IMR-90 (cell line): ENCODE results near the gene MCAM. TPM values are rescaled to one million over a fixed set of nuclear protein-coding genes. Genes with fewer than 3 reads are reported as not detected.

Source experiments
- ATAC-seq: fragments of 200-7000 bp; cut with Tn5 transposase; 2 replicates; pipeline ENCODE4 v1.9.1; 2020; ENCODE audit warnings: low read depth, mild to moderate bottlenecking, moderate library complexity
- BruUV-seq: library from RNA; stranded (reverse); fragments of 400-500 nt; replicated peaks from 2 replicates; lab custom pipeline; 2021; lab: Mats Ljungman, UMichigan
- CTCF ChIA-PET: fragments of 300-600 bp; formaldehyde crosslinking; extraction: SDS; loops from one replicate; lab custom pipeline; 2021; ENCODE audit warnings: antibody characterized with exemption; lab: Yijun Ruan, JAX
- POLR2A ChIA-PET: fragments of 300-600 bp; sonication (Branson Sonifier 250); formaldehyde crosslinking; loops from one replicate; lab custom pipeline; 2022; ENCODE audit warnings: antibody characterized with exemption; ENCODE audit not compliant: unreplicated experiment; lab: Charles Lee
- DNase-seq: peaks from one replicate; pipeline ENCODE4 v3.0.0; 2013
- H2AFZ ChIP-seq: replicated peaks from 2 replicates; pipeline ENCODE3; 2013; ENCODE audit warnings: low read length, mild to moderate bottlenecking; ENCODE audit not compliant: poor library complexity
- H2AK5ac ChIP-seq: 2 replicates; pipeline ENCODE4 v1.6.1; 2013; ENCODE audit warnings: low read depth, low read length, inconsistent platforms
- H2AK9ac ChIP-seq: replicated peaks from 2 replicates; pipeline ENCODE3; 2013; ENCODE audit warnings: mild to moderate bottlenecking, low read depth, low read length, moderate library complexity; ENCODE audit not compliant: poor library complexity
- H2BK120ac ChIP-seq: 2 replicates; pipeline ENCODE4 v1.6.1; 2013; ENCODE audit warnings: low read depth, low read length, inconsistent platforms
- H2BK15ac ChIP-seq: 3 replicates; pipeline ENCODE4 v1.6.1; 2013; ENCODE audit warnings: low read depth, low read length, inconsistent platforms
- H2BK20ac ChIP-seq: 2 replicates; pipeline ENCODE4 v1.6.1; 2013; ENCODE audit warnings: low read depth, mild to moderate bottlenecking, inconsistent platforms, low read length, moderate library complexity
- H2BK5ac ChIP-seq: 2 replicates; pipeline ENCODE4 v1.6.1; 2013; ENCODE audit warnings: mild to moderate bottlenecking, low read depth, low read length, inconsistent platforms; ENCODE audit not compliant: poor library complexity, severe bottlenecking
- H3K14ac ChIP-seq: replicated peaks from 2 replicates; pipeline ENCODE4 v1.6.1; 2013; ENCODE audit warnings: low read depth, low read length, inconsistent platforms
- H3K18ac ChIP-seq: 2 replicates; pipeline ENCODE4 v1.6.1; 2013; ENCODE audit warnings: low read depth, low read length, control low read depth
- H3K23ac ChIP-seq: 2 replicates; pipeline ENCODE4 v1.6.1; 2013; ENCODE audit warnings: low read depth, low read length, inconsistent platforms
- H3K27ac ChIP-seq: 2 replicates; pipeline ENCODE4 v1.5.1; 2013; ENCODE audit warnings: mild to moderate bottlenecking, control low read depth, low read length; ENCODE audit not compliant: insufficient read depth
- H3K27me3 ChIP-seq: 2 replicates; pipeline ENCODE4 v1.6.1; 2013; ENCODE audit warnings: low read length; ENCODE audit not compliant: control insufficient read depth, insufficient read depth
- H3K36me3 ChIP-seq: 2 replicates; pipeline ENCODE4 v1.6.1; 2013; ENCODE audit warnings: low read length, mixed read lengths; ENCODE audit not compliant: control insufficient read depth, insufficient read depth
- H3K4ac ChIP-seq: 2 replicates; pipeline ENCODE4 v1.6.1; 2013; ENCODE audit warnings: low read depth, low read length, inconsistent platforms
- H3K4me1 ChIP-seq: 2 replicates; pipeline ENCODE4 v1.6.1; 2013; ENCODE audit warnings: low read length, mixed read lengths; ENCODE audit not compliant: control insufficient read depth, insufficient read depth
- H3K4me2 ChIP-seq: 2 replicates; pipeline ENCODE4 v1.6.1; 2013; ENCODE audit warnings: low read depth, mild to moderate bottlenecking, control low read depth, low read length, moderate library complexity
- H3K4me3 ChIP-seq: 2 replicates; pipeline ENCODE4 v1.5.1; 2013; ENCODE audit warnings: low read depth, mild to moderate bottlenecking, control low read depth, low read length, moderate library complexity; ENCODE audit not compliant: insufficient read depth
- H3K56ac ChIP-seq: 2 replicates; pipeline ENCODE4 v1.6.1; 2013; ENCODE audit warnings: low read length, inconsistent platforms; ENCODE audit not compliant: insufficient read depth; ENCODE audit errors: extremely low read depth
- H3K79me1 ChIP-seq, 2 experiments: 2 replicates each; pipeline ENCODE4 v1.6.1; 2013; ENCODE audit warnings: low read length in 2 of 2, inconsistent platforms in 1 of 2, low read depth in 1 of 2
- H3K9ac ChIP-seq: 2 replicates; pipeline ENCODE4 v1.6.1; 2013; ENCODE audit warnings: low read depth, low read length, control low read depth
- H3K9me1 ChIP-seq: 2 replicates; pipeline ENCODE4 v1.6.1; 2013; ENCODE audit warnings: low read length, inconsistent platforms; ENCODE audit not compliant: insufficient read depth
- H3K9me3 ChIP-seq: 2 replicates; pipeline ENCODE4 v1.6.1; 2013; ENCODE audit warnings: low read length; ENCODE audit not compliant: control insufficient read depth, insufficient read depth
- H4K20me1 ChIP-seq: 2 replicates; pipeline ENCODE4 v1.6.1; 2013; ENCODE audit warnings: low read length, inconsistent platforms; ENCODE audit not compliant: insufficient read depth
- H4K5ac ChIP-seq: 2 replicates; pipeline ENCODE4 v1.6.1; 2013; ENCODE audit warnings: mild to moderate bottlenecking, low read depth, low read length, control low read depth
- H4K8ac ChIP-seq, 2 experiments: 2 replicates each; pipeline ENCODE4 v1.6.1; 2013; ENCODE audit warnings: low read depth in 2 of 2, low read length in 2 of 2, control low read depth in 1 of 2, inconsistent platforms in 1 of 2
- H4K91ac ChIP-seq: 2 replicates; pipeline ENCODE4 v1.6.1; 2013; ENCODE audit warnings: low read depth, low read length, inconsistent platforms; ENCODE audit not compliant: insufficient read depth
- BHLHE40 ChIP-seq: fragments of 150-350 bp; IDR thresholded peaks from 2 replicates; pipeline ENCODE4 v1.6.1; 2016; ENCODE audit warnings: mild to moderate bottlenecking, low read depth, low read length
- CTCF ChIP-seq: conservative IDR thresholded peaks from 2 replicates; pipeline ENCODE4 v1.5.1; 2012; ENCODE audit warnings: mild to moderate bottlenecking, low read depth, low read length, improper control_type of control experiment
- ELK1 ChIP-seq: fragments of 150-350 bp; IDR thresholded peaks from 2 replicates; pipeline ENCODE4 v1.6.1; 2016; ENCODE audit warnings: low read depth, mild to moderate bottlenecking, low read length, moderate library complexity, borderline replicate concordance
- FOS ChIP-seq: fragments of 150-350 bp; IDR thresholded peaks from 2 replicates; pipeline ENCODE4 v1.6.1; 2016; ENCODE audit warnings: low read depth, low read length
- MXI1 ChIP-seq: IDR thresholded peaks from 2 replicates; pipeline ENCODE4 v1.6.1; 2012; ENCODE audit warnings: low read depth, mild to moderate bottlenecking, low read length, moderate library complexity, borderline replicate concordance
- NFE2L2 ChIP-seq: fragments of 150-350 bp; IDR thresholded peaks from 2 replicates; pipeline ENCODE4 v1.6.1; 2016; ENCODE audit warnings: low read depth, mild to moderate bottlenecking, low read length
- POLR2A ChIP-seq: IDR thresholded peaks from 2 replicates; pipeline ENCODE4 v1.6.1; 2012; ENCODE audit warnings: mild to moderate bottlenecking, low read depth, low read length
- RCOR1 ChIP-seq: IDR thresholded peaks from 2 replicates; pipeline ENCODE4 v1.6.1; 2012; ENCODE audit warnings: mild to moderate bottlenecking, low read length, improper control_type of control experiment; ENCODE audit not compliant: insufficient replicate concordance
- SMC3 ChIP-seq: fragments of 150-350 bp; IDR thresholded peaks from 2 replicates; pipeline ENCODE4 v1.6.1; 2016; ENCODE audit warnings: low read depth, mild to moderate bottlenecking, antibody characterized with exemption, low read length, moderate library complexity
- WGBS, 2 experiments: methylation state at CpG; one replicate each; pipeline versions ENCODE4 v1.1.5 to v1.1.7; 2013; ENCODE audit warnings: missing lambda C conversion rate in 2 of 2; ENCODE audit not compliant: insufficient read length in 1 of 2; ENCODE audit errors: extremely low coverage in 2 of 2; 5-methylcytosine and 5-hydroxymethylcytosine counted together
- dilution Hi-C: fragments of 300-500 bp; cut with HindIII; formaldehyde crosslinking; loops from one replicate; pipeline ENCODE4 v1.14.3; 2018; ENCODE audit warnings: low sequenced_read_pairs; ENCODE audit not compliant: unreplicated experiment
- in situ Hi-C: fragments of 300-500 bp; cut with MboI; formaldehyde crosslinking; loops from 3 replicates; pipeline ENCODE4 v1.14.3; 2019; ENCODE audit warnings: low sequenced_read_pairs, inconsistent platforms, mixed read lengths
- intact Hi-C: fragments of 100-400 bp; cut with micrococcal nuclease; formaldehyde crosslinking; loops from 2 replicates; pipeline ENCODE4 v1.10.0; 2022
- polyA plus RNA-seq, 3 experiments: library from polyadenylated mRNA; depleted of rRNA; stranded (reverse); fragments of >200 nt; gene quantifications; 2 replicates each; pipeline ENCODE4 v1.2.3, GENCODE V29; 2012; ENCODE audit warnings: low replicate concordance in 1 of 3
- total RNA-seq: library from RNA; depleted of rRNA; stranded (reverse); fragments of >200 nt; gene quantifications from 2 replicates; pipeline ENCODE4 v1.2.3, GENCODE V29; 2012

Gene MCAM
- total and polyA plus RNA-seq, 2 of the 4 experiments (the other 2 are of a cell fraction): 95.1 to 131 TPM

GRCh38 chr11:119344291-119345010, 27.5 kb upstream of the MCAM start:
- Histone ChIP-seq H2BK20ac (no peak overlapping the region), H3K36me3 (no peaks in the 10 kb centered on the region), H4K5ac (no peak overlapping the region), H3K9ac (no peak overlapping the region), H3K9me3 (no peaks in the 10 kb centered on the region), H3K4me1 (peaks cover 4% of the 10 kb centered on the region), H3K23ac (no peak overlapping the region), H2BK15ac (no peak overlapping the region), H2BK120ac (no peak overlapping the region), H3K56ac (no peak overlapping the region), H3K18ac (no peak overlapping the region), H2AK9ac (no peak overlapping the region), H3K27me3 (peaks cover 26% of the 10 kb centered on the region), H3K4ac (no peak overlapping the region), H3K4me2 (no peak overlapping the region), H2AFZ (no peak overlapping the region), H2BK5ac (no peak overlapping the region), H4K91ac (no peak overlapping the region), H3K9me1 (no peaks in the 10 kb centered on the region), H4K8ac (no peak overlapping the region), H3K14ac (no peak overlapping the region), H3K4me3 (no peak overlapping the region), H3K79me1 (peaks cover 2 to 6% of the 10 kb centered on the region in 2 experiments; a peak in 3 of 4 replicates), H4K20me1 (no peaks in the 10 kb centered on the region), H3K27ac (no peak overlapping the region), H2AK5ac (no peak overlapping the region)
- in situ Hi-C loops: no loop called here
- ATAC-seq (no peak), DNase-seq (no peak)
- POLR2A ChIA-PET: no interaction called here
- intact Hi-C loops: no loop called here
- dilution Hi-C loops: no loop called here
- no peak for TF ChIP-seq ELK1
- TF ChIP-seq RCOR1: no peak
- TF ChIP-seq FOS: no peak
- TF ChIP-seq SMC3: no peak
- TF ChIP-seq NFE2L2: no peak
- no peak for TF ChIP-seq BHLHE40
- no peak for TF ChIP-seq POLR2A
- no peak for TF ChIP-seq MXI1
- no peak for TF ChIP-seq CTCF
- CTCF ChIA-PET: interaction anchor here (1.6 kb wide), 1 partner anchor 12 kb away, joined by 4 read pairs; no protein-coding TSS in a partner anchor
- no TSS peak for BruUV-seq
- 70% methylated on average over 9 of the region's 14 CpGs; no CpG with 5 or more reads in 1 of the 2 experiments for WGBS, 2 experiments
